NCI-H748 (cell line): ENCODE measurements around the gene SLC46A1.
A peak's percentile ranks its signal among the peaks of the same experiment; 100 is the strongest.
"Not testable (repeated sequence)": the region's sequence is repeated elsewhere in the genome, so short reads cannot be mapped to it uniquely, and the experiment has no call there.

ENCODE experiments used
- DNase-seq: peaks from one replicate; lab custom pipeline; 2025; ENCODE audit not compliant: unreplicated experiment; lab: John Stamatoyannopoulos, UW

The SLC46A1 gene

DNA sequence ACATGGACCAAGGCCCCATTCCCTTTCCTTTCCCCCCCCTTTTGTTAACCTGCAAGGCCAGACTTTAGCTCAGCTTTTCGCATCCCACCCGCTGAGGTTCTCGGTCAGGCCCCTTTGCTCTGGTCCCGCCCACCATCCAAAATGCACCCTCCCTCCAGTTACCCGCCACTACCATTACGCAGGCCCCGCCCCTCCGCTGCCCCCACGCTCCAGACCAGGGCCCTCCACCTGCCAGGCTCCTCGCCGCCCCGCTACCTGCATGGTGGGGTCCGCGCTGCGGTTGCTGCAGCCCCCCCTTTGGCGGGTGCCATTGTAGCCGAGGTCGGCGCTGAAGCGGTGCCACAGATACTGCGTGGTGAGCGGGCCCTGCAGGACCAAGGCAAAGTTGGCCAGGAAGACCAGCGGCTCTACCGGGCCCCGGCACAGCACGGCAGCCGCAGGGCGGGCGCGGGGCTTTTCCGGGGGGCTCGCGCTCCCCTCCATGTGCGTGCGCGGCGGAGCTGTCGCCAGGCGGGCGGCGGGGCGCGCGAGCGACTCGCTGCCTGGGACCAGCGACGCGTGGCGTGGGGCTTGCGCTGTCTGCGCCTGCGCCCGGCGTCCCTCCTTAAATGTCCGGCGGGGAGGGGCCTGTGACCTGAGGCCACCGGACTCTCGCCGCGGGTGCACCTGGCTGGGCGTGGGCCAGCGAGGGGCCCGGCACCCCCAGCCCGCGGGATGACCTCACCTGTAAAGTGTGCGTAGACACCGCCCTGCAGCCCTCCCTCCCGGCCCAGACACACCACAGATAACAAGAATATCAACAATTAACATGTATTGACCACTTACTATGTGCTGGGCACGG lies at the start of gene SLC46A1:
Gene SLC46A1 (minus strand): TSS at position 581 of the 841 bp plus-strand sequence. CDS start 98 bp downstream, at position 483.
- DNase-seq = peak; percentile 81

DNA sequence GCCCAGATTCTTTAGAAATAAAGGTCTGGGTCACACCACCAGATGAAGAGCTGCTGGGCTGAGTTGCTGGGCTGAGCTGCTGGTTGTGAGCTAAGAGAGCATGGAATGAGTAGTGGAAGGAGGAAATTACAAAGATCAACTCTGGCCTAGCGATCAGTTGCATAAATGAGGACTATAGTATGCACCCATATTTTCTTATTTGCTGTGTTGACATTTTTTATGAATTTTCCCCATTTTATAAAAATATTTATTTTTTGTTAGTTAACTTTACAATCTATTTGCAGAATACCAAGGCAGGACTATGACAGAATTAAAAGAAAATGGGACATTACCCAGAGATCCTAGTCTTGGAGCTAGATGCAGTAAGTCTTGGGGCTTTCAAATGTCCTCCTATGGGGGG lies 43.8 kb upstream of the SLC46A1 start:
- DNase-seq = no peak

DNA sequence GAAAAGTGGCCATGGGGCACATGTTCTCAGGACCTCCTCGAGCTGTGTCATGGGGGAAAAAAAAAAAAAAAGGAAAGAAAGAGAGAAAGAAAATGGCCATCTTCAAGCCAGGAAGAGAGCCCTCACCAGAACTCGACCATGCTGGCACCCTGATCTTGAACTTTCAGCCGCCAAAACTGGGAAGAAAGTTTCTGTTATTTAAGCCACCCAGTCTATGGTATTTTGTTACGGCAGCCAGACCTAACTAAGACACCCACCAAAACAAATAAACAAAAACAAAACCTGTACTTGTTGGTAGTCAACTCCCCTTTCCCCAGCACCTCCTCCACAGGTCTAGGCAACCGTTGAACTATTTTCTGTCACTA lies 41.4 kb upstream of the SLC46A1 start:
- DNase-seq = no peak

DNA sequence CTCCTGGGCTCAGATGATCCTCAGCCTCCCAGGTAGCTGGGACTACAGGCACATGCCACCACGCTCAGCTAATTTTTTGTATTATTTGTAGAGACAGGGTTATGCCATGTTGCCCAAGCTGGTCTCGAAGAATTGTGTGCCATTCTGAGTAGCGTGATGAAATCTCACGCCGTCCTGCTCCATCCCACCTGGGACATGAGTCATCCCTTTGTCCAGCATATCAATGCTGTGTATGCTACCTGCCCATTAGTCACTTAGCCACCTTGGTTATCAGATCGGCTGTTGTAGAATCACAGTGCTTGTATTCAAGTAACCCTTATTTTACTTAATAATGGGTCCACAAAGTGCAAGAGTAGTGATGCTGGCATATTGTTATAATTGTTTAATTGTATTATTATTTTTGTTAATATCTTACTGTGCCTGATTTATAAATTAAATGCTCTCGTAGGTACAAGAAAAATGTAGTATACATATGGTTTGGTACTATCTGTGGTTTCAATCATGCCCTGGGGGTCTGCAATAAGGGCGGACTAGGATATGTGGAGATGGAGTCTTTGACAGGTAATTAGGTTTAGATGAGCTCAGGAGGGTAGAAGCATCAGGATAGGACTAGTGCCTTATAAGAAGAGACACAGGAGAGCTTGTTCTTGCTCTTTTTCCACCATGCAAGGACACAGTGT lies 40.8 kb upstream of the SLC46A1 start:
- DNase-seq = no peak

DNA sequence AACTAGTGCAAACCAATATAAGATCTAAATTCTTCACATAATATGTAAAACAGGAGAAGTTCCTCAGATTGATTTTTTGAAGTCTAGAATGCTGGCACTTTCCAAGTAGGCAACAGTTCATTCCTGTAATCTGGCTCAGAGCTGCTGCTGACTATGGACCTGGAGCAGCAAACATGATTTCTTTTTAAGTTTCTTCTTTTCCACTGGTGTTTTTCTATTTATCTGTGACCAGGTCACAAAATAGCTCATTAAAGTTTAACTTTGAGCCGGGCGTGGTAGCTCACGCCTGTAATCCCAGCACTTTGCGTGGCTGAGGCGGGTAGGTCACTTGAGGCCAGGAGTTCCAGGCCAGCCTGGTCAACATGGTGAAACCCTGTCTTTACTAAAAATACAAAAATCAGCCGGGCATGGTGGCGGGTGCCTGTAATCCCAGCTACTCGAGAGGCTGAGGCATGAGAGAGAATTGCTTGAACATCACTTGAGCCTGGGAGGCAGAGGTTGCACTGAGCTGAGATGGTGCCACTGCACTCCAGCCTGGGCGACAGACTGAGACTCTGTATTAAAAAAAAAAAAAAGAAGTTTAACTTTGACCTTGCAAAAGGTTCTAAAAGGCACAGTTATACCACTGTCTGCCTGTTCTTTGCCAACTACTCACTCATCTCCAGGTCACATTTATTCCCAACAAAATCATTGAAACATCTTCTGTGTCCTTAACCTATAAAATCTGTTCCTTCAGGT lies 38.1 kb upstream of the SLC46A1 start:
- no peak for DNase-seq

DNA sequence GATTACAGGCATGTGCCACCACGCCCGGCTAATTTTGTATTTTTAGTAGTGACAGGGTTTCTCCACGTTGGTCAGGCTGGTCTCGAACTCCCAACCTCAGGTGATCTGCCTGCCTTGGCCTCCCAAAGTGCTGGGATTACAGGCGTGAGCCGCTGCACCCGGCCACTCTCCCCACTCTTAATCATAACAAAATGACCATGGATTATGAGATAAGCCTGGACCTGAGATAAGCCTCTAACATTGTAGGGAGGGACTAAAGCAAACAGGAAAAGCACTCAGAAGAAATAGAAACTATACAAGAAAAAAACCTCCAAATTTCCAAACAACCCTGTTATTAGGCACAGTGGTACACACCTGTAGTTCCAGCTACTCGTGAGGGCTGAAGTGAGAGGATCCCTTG lies 28.3 kb upstream of the SLC46A1 start:
- DNase-seq = not testable (repeated sequence)

DNA sequence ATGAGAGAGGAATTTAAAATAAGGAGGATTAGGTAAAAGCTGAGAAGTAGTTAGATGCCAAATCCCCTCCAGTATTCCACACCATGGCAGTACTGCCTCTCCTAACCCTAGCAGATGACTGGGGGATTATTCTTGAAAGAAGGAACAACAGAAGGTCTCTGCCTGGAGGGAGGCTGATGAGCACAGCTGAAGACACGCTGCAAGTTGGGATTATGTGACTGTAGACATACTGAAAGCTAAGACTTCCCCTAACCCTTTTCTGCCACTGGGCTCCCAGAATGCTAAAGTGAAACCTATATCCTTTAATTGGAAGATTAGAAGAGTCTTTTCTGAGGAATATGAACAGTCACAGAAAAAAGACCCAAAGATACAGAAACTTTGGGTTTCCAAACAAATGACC lies 27.7 kb upstream of the SLC46A1 start:
- DNase-seq = no peak

DNA sequence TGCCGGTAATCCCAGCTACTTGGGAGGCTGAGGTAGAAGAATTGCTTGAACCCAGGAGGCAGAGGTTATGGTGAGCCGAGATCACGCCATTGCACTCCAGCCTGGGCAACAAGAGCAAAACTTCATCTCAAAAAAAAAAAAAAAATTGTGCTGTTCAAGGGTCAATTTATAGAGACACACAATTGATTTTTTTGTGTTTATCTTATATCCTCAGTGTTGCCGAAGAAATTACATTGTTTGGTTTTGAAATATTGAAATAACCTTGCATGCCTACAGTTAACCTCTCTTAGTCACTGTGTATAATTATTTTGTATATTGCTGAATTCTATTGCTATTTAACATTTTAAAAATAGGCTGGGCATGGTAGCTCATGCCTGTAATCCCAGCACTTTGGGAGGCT lies 22.0 kb upstream of the SLC46A1 start:
- DNase-seq = not testable (repeated sequence)

DNA sequence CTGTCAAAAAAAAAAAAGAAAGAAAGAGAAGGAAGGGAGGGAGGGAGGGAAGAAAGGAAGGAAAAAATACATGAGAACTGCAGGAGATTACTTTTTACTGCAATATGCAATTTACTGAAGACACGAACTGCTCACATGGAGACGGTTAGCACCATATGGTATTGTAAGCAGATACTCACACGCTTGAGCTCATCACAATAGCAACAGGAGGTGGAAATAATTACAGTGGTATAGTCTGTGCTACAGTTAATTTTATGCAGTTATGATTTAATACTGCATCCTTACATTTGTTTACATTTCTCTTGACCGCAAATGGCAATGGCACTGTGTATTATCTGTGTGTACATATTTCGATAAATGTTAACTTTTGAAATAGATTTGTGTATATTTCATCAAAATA lies 21.4 kb upstream of the SLC46A1 start:
- DNase-seq = peak; percentile 67

DNA sequence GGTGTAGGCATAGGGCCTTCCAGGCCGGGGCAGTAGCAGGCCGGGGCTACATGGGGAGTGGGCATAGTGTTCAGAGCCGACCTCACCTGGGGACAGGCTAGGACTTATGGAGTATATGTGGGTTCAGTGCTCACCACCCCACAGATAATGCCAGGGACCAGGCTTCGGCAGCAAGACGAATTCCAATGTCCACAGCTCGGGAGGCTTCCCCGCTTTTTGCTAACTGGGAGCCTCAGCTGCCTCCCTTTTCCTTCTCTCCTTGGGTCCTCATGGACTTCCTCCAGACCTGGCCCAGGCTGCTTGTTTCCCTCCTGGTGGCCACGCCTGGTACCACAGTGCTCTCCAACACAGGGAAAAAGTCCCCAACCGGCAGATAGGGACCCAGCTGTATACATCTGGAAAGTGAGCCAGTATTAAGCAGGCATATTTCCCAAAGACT lies 20.1 kb upstream of the SLC46A1 start:
- DNase-seq = peak; percentile 24

DNA sequence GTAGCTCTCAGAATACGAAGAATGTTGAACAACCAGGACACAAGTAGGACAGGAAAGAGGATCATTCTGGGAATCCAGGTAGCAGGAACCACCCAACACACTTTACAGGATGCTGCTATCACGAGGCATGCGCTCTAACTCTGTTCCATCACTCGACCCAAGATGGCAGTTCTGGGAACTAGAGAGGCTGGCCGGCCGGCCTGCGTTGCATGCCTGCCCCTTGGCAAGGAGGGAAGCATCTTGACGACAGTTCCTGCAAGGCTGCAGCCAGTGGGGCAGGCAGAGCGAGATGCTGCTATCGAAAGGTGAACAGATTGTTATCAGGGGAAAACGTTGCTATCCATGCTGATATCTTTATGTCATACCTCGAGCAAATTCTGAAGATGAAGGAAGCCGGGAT lies 19.2 kb upstream of the SLC46A1 start:
- DNase-seq = no peak

DNA sequence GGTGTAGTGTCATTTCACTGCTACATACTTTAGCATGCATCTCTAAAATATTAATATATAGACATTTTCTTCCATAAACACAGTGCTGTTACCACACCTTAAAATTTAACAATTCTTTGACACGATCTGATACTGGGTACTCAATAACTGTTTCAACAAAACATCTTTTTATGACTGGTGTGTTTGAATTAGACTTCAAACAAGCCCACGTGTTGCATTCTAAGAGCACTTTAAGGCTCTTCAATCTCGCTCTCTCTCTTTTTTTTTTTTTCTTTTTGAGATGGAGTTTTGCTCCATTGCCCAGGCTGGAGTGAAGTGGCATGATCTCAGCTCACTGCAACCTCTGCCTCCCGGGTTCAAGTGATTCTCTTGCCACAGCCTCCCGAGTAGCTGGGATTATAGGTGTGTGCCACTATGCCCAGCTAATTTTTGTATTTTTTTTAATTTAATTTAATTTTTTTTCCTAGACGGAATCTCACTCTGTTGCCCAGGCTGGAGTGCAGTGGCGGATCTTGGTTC lies 15.8 kb upstream of the SLC46A1 start:
- no peak for DNase-seq

DNA sequence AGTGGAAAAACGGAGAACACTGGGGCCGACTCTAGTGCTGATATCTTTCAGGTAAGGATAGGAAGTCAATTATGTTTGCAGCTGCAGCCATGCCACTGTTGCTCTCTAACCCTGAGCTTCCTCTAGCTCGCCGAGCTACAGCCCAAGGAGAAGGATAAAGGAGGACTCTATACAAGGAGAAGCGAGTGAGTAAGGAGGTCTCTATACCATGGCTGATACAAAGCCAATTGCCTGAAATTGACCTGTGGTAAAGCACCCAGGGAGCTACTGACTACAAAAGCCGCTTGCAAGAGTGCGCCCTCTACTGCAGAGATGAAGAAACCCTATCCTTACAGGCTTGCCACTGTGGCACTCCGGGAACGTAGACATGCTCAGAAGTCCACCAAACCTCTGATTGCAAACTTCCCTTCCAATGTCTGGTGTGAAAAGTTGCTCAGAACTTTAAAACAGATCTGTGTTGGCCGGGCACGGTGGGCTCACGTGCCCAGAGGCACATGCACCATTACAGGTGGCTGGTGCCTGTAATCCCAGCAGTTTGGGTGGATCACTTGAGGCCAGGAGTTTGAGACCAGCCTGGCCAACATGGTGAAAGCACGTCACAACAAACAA lies 10.8 kb upstream of the SLC46A1 start:
- DNase-seq = peak; percentile 84

DNA sequence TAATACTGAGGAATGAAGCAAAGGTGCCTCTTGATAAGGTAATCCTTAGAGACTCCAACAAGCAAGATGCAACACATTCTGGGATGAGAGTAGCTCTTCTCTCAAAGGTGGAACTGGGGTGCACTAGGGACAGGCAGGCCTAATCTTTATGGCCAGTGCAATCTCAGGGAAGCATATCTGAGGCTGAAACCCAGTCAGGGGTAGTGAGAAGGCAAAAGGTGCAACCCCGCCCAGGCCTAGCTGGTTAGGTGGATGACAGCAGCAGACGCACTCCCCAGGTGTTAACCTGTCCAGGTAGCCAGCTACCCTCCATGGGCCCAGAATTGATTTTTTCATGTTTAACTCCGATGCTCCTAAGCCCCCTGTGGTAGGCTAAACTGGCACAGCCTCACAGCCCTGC lies 9.9 kb upstream of the SLC46A1 start:
- no peak for DNase-seq

DNA sequence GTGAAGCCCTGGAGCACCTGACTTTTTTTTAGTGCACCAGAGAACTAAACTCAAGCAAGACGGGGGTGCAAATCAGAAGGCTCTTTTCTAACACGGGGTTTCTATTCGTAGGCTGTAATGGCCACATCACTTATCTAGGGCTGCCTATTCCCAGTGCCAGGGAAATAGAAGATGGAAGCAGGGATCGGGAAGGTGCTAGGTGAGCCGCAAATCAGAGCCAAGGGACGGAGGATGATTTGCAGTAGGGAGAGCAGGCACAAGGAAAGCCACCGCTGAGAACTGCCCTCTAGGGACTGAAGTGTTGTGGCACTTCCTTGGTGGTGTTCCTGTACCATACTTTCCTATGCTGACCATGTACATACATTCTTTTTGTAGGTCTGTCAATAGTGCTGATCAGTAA lies 7.8 kb upstream of the SLC46A1 start:
- no peak for DNase-seq

DNA sequence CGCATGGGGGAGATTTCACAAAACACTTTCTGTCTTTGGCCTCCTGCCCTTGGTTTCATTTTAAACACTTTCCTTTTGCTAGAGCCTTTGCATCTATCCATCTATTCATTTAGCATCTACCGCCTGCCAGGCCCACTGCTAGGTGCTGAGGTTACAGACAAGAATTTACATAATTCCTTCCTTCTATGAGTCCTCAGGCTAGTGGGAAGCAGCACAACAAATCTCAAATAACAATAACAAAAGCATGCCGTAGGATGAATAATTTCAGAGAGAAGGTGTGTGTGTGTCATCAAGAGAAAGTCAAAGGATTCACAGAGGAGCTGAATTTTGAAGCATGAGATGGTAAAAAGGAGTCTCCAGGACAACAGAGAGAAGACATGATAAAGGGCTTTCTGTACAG lies 6.1 kb upstream of the SLC46A1 start:
- no peak for DNase-seq

DNA sequence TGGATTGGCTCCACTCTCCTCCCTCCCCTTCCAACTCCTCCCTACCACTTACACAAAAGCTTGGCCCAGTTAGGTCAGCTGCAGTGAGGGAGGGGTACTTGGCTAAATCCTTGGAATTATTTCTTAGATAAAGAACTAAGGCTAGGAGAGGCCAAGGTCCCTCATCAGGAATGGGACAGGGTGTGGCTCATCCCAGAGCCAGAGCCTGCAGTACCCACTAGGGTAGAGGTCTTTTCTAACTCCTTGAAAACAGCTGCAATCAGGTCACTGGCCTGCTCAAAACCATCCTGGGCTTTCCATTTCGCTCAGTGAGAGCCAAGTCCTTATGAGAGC lies 1.9 kb upstream of the SLC46A1 start:
- DNase-seq = no peak

DNA sequence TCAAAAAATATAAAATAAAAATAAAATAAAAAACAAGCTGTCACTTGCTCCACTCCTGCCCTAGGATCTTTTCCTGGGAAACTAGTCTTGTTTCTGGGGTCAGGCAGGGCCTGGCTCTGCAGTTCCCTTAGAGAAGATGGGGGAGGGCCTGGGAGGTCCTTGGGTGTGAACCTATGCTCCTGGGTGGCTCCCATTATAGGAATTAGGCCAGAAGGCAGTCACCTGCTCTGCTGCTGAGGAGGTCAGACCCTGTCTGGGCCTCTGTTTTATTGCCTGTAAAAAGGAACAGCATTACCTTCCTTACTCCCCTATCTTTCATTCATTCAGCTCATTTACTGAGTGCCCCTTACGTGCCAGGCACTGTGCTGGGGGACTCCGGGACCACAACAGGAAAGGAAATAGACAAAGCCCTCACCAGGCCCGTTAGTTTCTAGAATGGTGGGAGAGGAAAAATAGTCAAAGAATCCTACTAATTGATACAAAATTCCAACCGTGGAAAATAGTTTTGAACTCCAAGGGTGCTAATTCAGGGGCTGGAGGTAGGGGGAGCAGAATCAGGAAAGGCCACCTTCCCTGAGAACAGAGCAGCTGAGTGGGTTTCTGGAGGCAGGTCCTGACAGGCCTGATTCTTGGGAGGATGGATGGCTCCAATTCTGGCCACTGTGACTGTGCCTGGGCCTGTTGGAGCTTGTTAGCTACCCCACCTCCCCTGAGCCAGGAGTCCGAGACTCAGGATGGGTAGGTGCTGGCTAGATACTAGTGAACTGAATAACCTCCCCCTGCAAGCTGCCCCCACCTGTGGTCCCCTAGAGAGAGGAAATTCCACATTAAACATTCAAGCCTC lies 1.3 kb upstream of the SLC46A1 start:
- peak; percentile 42 for DNase-seq

DNA sequence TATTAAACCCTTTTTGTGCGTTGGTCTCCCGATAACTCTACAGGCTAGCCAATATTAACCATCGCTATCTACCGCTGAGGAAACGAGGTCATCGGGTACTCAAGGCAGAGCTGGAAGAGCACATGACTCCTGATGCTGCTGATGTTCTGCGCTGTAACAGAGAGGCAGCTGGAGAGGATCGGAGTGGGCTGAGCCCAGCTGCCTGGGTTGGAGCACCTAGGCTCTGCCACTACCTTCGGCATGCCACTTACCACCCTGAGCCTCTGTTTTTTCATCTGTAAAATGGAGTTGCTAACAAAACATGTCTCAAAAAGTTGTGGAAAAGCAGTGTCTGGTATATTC lies 432 bp upstream of the SLC46A1 start:
- peak; percentile 81 for DNase-seq

DNA sequence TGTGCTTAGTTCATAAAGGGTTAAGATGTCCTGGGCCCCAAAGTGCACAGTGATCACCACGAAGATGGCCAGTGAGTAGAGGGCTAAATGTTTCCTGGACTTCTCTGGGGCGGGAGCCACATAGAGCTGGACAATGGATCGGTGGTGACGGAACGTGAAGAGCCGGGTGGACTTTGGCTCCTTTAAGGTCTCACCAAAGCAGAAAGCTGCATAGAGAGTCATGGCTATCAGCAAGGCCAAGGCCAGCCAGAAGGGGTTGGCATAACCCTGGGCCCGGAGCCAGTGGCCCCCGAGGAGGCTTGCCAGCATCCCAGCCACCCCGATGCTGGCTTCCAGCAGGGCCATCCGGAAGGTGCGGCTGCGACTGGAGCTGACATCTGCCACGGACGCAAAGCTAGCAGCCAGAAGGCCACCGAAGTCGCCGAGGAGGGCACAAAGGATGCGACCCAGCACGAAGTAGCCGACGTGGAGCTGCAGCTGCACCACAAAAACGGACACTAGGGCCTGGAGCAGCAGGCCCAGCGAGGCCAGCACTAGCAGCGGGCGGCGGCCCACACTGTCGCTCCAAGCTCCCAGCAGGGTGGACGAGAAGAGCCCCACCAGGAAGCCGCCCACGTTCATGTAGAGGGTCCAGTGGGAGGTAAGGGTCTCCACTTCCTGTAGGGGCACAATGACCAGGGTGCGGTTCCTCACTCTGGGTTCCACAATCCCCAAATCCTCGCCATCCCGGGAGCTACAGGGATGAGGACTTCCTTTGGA lies 1.0 kb downstream of the SLC46A1 start:
- peak; percentile 58 for DNase-seq
